Measurements from ENCODE around the gene ALS2.

DNA sequence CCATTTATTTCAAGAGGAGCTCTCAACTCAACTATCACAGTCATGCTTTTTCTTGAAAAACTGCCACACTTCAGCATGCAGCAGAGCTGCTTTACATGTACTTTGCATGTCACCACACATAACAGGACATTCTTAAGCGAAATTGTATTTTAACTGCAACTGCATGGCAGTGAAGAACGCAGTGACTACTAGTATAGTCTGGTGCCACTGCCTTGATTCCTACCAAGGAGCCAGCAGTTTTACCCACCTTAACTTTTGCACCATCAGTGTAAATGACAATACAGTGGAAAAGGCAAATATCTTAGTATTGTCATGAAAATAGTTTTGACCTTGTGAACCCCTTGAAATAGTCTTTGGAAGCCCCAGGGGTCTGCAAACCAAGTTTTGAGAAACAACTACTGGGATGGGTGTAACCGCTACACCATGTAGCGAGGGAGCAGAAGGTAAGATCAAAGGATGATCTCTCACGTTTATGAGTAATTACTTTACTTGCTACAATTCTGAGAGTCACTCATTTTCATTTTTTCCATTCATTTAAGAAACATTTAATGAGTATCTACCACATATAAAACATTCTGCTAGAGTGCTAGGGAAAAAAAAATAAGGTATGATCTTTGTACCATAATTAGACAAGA is 50.0 kb downstream of the ALS2 start:
- no peak for TF ChIP-seq POLR2A (IDR thresholded peaks at IDR 0.05)
- TF ChIP-seq, protein P1, sequence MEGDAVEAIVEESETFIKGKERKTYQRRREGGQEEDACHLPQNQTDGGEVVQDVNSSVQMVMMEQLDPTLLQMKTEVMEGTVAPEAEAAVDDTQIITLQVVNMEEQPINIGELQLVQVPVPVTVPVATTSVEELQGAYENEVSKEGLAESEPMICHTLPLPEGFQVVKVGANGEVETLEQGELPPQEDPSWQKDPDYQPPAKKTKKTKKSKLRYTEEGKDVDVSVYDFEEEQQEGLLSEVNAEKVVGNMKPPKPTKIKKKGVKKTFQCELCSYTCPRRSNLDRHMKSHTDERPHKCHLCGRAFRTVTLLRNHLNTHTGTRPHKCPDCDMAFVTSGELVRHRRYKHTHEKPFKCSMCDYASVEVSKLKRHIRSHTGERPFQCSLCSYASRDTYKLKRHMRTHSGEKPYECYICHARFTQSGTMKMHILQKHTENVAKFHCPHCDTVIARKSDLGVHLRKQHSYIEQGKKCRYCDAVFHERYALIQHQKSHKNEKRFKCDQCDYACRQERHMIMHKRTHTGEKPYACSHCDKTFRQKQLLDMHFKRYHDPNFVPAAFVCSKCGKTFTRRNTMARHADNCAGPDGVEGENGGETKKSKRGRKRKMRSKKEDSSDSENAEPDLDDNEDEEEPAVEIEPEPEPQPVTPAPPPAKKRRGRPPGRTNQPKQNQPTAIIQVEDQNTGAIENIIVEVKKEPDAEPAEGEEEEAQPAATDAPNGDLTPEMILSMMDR (IDR thresholded peaks at IDR 0.05): no peak

Data from breast epithelium (tissue), 3 donors.